GM19099 (cell line): ENCODE data around the gene DAPL1.

Source experiments
- POLR2A ChIP-seq: IDR thresholded peaks from 3 replicates; pipeline ENCODE4 v1.6.1; 2011; ENCODE audit warnings: low read depth; ENCODE audit not compliant: insufficient read length; ENCODE audit errors: extremely low read depth

DAPL1 gene

GRCh38 chr2:158803506-158803905 lies 8.4 kb downstream of the DAPL1 start:
- no peak for TF ChIP-seq POLR2A

- no peak for TF ChIP-seq POLR2A
Observed at GRCh38 chr2:158805255-158805654, 10.1 kb downstream of the DAPL1 start.

- TF ChIP-seq POLR2A: no peak
Observed at GRCh38 chr2:158805936-158806335, 10.8 kb downstream of the DAPL1 start.

GRCh38 chr2:158806941-158807340 lies 11.8 kb downstream of the DAPL1 start:
- no peak for TF ChIP-seq POLR2A

GRCh38 chr2:158808426-158808825 lies 13.3 kb downstream of the DAPL1 start:
- no peak for TF ChIP-seq POLR2A

GRCh38 chr2:158809816-158810215 lies 14.7 kb downstream of the DAPL1 start:
- TF ChIP-seq POLR2A: no peak

DNA sequence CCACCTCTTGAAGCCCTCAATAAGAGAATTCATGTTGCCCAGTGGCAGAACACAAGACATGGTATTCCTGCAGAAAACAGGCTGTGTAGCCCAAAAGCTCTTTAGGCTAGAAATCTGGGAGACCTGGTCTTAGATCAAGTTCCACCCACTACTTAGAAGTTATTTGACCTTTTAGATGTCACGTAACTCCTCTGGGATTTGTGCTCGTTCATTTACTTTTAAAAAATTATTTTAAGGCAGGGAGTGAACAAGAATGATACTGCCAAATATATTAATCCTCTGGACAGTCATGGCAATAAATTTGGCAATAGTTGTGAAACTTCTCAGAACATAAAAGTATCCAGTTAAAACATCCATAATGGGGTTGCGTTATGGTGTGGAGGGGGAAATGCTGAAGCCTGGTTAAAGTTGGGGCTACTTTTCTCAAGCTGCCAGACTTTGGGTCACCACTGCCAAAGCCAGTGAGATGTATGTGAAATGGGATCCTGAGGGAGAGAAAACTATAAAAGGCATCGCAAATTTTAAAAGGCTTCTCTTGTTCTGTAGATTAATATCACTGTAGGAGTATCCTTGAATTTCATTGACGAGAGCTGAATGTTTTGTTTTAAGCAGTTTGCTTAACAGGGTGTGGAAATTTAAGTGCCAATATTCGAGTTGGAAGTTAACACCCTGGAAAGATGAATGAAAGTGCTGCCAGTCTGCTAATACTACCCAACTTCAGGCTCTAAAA lies 15.8 kb downstream of the DAPL1 start:
- no peak for TF ChIP-seq POLR2A

- no peak for TF ChIP-seq POLR2A
Observed at GRCh38 chr2:158815166-158815565, 20.0 kb downstream of the DAPL1 start.

GRCh38 chr2:158815658-158816057 lies 20.5 kb downstream of the DAPL1 start:
- TF ChIP-seq POLR2A: no peak

GRCh38 chr2:158817588-158817987 lies 22.5 kb downstream of the DAPL1 start:
- TF ChIP-seq POLR2A: no peak

DNA sequence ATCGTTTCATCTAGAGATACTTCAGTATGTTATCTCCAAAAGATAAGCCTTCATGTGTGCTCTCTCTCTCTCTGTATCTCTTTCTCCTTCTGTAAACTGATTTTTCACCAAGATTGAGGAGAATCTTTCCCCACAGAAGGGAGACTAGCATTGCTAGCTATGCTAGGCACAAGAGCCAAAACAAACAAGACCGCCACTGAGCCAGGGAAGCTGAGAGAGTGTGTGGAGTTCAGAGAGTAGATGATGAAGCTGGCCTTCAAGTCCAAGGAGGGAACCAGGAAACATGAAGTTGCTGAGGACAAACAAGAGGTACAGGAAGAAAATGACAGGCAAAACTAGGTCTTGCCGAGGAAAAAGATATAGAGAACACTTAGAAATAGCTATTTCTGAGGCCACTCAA lies 23.4 kb downstream of the DAPL1 start:
- TF ChIP-seq POLR2A: no peak

DNA sequence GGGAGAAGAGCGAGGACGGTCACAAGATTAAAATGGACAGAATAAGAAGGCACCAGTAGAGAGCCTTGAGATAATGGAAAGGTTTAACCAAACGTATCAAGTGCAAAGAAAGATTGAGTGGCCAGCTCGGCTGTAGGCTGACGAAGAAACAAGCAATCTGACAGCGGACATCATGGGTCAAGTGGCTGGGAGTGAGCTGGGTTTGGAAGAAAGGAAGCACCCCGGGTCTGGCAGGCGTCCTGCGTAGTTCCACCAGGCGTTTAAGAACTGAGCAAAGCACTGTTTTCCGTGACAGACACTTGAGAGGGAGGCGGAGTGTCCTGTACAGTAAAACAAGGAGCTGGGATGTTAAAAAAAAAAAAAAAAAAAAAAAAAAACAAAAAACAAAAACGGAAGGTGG lies 27.1 kb downstream of the DAPL1 start:
- no peak for TF ChIP-seq POLR2A

DNA sequence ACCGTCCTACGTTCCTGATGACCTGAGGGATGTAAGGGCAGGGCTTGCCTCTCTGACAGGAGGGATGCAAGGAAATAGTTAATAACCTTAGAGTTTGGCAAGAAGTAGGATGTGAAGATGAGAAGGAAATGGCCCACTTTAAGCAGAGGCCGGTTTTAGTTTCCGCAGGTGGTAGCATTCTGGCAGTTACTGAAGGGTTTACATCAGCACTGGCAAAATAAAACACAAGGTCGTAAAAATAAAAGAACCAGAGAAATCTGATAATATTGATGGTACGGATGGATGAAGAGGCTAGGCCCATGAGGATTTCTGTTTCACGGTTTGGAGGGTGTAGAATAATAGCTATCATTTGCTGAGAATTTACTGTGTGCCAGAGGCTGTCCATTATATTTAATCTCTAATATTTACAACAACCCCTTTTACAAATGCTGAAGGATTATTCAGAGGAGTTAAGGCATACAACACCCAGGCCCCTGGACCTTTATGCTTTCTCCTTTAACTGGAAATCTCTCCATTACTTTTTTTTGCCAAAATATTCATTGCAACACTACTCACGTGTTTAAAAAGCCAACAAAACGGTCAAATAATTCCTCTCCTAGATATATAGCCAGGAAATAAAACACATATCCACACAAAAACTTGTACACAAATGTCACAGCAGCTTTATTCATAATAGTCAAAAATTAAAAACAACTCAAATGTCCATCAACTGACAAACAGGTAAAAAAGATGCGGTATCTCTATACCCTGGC lies 28.5 kb downstream of the DAPL1 start:
- no peak for TF ChIP-seq POLR2A

- TF ChIP-seq POLR2A: no peak
Observed at GRCh38 chr2:158825021-158825420, 29.9 kb downstream of the DAPL1 start.

DNA sequence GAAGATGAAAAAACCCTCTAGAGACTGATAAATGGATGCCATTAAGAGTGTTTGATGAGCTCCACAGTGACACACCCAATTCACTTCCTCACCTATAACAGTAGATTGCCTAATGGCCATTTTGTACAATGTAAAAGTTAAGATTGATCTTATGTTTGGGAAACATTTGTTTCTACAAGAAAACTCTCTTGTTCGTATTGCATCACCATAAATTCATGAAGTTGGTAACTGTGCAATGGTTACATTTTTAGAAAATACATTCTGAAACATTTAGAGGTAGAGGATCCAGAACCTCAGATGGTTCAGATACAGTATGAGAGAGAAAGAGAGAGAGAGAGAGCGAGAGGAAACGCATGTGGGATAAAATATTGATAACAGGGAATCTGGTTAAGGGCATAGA lies 31.8 kb downstream of the DAPL1 start:
- no peak for TF ChIP-seq POLR2A
